HG03103 (cell line): Measurements from ENCODE around the gene PPFIBP1.

ENCODE experiments used
- ATAC-seq: cut with Tn5 transposase; IDR thresholded peaks from one replicate; pipeline ENCODE4 v1.9.1; 2021; ENCODE audit warnings: low read depth; ENCODE audit not compliant: unreplicated experiment

PPFIBP1 gene

DNA sequence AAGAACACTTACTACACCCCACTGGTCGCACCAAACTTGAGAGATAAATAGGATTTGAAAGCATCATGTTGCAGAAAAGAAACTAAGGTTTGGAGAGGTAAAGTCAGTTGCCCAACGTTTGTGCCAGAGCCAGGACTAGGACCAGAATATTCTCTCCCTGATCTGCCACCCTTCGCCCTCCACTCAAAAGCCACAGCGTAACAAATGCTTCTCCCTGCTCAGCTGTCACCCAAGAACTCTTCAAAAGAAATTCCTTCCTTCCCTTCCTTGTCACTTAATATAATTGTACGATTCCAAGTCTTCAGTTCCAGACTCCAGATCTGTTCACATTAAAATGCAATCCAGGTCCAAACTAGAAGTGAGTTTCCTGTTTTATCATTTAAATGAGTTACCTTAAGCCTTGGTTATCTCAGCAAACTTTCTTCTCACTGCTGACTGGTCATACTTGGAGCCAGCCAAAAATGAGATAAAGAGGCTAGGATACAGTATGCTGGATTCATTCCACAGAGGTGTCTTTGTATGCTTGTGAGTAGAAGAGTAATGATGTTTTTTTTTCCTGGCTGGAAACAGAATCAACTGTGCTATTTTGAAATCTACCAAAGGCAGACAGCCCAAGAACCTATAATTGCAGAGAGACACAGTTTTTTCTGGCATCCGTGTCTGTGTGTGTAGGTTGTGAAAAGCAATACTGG lies 12.8 kb upstream of the PPFIBP1 start:
- ATAC-seq = no peak

DNA sequence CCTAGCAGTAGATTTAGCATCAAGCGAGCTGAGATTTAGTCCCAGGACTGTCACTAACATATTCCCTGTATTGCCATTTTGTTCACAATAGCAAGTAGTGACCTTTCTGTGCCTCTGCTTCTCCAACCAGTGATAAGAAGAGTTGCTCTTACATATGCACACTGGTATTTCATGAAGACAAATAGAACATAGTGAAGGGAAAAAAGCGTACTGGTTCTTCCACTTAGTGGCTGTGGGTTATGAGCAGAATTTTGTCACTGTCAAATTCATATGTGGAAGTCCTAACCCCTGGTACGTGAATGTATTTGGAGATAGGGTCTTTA lies 12.3 kb upstream of the PPFIBP1 start:
- ATAC-seq = no peak

DNA sequence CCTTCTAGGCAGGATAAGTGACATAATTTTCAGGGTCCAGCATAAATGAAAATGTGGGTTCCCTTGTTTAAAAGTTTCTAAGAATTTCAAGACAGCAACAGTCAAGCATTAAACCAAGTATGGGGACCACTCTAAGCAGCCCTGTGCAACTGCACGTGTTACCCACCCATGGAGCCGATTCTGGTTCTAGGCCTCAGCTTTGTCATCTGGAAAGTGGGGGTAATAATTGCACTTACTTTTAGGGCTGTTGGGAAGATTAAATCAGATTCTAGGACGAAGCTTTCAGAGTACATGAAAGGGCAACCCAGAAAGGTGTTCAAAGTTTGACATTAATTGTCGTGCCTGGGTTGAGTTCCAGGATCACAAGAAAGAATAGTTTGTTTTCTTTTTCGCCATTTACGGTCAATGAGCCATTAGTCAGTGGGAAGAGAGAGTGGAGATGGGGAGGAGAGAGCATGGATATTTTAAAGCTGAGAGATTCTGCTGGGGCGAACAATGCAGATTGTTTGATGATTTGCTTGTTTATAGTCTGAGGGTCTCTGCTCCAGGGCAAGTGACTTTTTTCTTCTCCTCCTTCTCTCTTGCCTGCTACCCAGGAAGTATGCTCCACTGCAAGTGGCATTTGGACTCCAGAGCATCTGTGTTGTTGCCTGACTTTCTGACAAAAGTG lies 10.7 kb upstream of the PPFIBP1 start:
- no peak for ATAC-seq

DNA sequence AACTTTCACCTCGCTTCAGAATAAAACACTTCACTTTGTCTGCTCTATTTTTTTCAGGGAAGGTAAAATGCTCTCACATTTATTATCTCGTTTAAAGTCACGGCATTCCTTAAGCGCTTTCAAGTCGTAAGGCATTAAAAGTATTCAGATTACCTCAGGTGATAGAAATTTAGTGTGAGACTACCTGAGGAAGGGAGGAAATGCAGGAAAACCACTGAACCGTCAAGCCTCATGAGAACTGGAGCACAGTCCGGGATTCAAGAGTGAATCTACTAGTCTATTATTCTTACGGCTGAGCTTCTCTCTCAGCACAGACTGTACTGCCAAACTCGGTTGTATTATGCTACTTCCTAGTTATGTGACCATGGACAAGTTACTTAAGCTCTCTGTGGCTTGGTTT lies 8.3 kb upstream of the PPFIBP1 start:
- ATAC-seq = no peak

- no peak for ATAC-seq
Observed at GRCh38 chr12:27516625-27517024, 7.4 kb upstream of the PPFIBP1 start.

- no peak for ATAC-seq
Observed at GRCh38 chr12:27517546-27517945, 6.5 kb upstream of the PPFIBP1 start.

- ATAC-seq = no peak
Observed at GRCh38 chr12:27517961-27518665, 5.9 kb upstream of the PPFIBP1 start.

GRCh38 chr12:27521066-27521465 lies 2.9 kb upstream of the PPFIBP1 start:
- ATAC-seq = no peak

DNA sequence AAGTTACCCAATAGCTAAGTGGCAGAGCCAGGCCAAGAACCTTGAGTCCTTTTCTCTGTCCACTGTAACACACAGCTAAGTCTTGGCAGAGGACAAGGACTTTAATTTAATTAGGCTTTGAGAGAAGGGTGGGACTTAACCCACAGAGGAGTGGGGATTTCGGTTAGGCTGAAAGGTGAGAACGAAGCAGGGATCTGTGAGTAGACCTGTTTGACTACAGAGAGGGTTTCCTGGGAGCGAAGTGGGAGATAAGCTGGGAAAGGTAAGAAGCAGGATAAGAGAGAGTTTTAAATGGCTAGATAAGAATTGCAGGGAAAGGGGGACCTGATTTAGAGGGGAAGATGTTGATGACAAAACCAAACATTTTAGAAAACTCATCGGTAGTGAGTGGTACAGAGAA lies 2.0 kb upstream of the PPFIBP1 start:
- ATAC-seq = no peak

DNA sequence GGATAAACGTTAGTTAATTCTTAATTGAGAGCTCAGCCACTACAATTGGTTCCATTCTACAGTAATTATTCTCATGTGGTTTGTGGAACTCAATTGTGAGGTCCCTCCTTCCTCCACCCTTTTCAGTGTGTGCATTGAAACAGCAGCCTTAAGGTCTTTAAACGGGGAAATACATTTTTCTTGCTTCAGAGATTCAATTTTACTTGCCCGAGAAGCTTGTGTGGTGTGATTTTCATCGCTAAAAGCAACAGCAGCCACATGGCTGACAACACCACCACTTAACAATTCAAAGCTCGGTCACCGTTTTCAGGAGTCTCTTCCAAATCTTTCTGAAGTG lies 733 bp upstream of the PPFIBP1 start:
- peak; percentile 4 for ATAC-seq

GRCh38 chr12:27524494-27524835 lies 459 bp downstream of the PPFIBP1 start:
- ATAC-seq = peak; percentile 1

GRCh38 chr12:27524839-27525753 lies 1.1 kb downstream of the PPFIBP1 start:
- ATAC-seq = no peak

DNA sequence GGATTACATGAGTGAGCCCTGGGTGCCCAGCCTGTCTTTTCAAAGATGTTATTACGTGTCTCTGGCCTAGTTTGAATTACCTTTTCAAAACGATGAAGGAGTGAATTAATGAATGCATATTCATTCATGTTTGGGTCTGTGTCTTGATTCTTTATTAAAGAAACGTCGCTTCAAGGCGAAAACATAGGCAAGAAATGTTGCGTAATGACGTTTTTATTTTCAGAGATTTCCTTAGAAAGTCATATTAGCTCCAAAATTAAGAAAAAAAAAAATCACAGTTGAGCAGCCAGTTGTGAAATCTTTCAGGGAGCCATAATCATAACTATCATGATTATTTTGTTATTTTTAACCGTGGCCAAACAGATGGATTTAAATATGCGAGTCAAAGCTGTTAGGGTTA lies 3.5 kb downstream of the PPFIBP1 start:
- ATAC-seq = no peak

DNA sequence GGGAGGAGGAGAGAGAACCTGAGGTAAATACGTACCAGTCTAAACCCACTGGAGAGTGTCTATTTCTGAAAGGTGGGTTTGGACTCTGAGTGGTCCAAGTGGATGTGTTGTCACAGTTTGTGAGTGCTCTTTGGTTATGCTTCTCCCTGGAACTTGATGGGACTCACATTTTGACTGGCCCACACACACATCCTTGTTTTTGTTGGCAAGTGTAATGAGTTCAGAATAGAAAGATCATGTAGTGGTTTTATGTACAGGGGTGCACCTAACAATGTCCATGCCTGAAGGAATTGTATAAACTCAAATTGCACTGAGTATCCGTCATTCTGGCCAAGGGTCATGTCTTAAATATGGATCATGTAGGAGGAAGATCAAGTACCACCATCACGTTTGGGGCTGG lies 4.8 kb downstream of the PPFIBP1 start:
- ATAC-seq = no peak

GRCh38 chr12:27530157-27530922 lies 6.3 kb downstream of the PPFIBP1 start:
- no peak for ATAC-seq

GRCh38 chr12:27531896-27532295 lies 7.9 kb downstream of the PPFIBP1 start:
- no peak for ATAC-seq

GRCh38 chr12:27534060-27534764 lies 10.2 kb downstream of the PPFIBP1 start:
- peak; percentile 59 for ATAC-seq

DNA sequence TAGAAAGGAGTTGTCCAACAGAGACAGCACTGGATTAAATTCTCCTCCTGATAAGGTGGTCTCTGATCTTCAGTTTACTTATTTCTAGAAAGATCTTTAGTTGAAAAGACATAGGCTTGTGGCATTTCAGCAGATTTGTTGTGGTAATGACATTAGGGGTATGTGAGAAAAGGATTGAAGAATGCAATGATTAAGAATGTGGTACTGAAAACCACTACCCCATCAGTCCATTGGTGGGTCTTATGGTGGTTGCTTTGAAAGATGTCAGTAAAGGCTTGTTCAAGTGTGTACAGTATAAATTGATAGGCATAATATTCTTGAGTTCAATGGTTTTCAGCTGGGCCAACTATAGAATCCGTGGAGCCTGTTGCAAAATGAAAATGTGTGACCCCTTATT lies 10.8 kb downstream of the PPFIBP1 start:
- peak; percentile 27 for ATAC-seq

GRCh38 chr12:27535318-27535717 lies 11.3 kb downstream of the PPFIBP1 start:
- no peak for ATAC-seq
